Fibroblast of pulmonary artery (primary cell): ENCODE measurements around the gene SRP9.
"Not testable (repeated sequence)": the region's sequence is repeated elsewhere in the genome, so short reads cannot be mapped to it uniquely, and the experiment has no call there.

ENCODE experiments used
- DNase-seq: peaks from one replicate; pipeline ENCODE4 v3.0.0-alpha.2; 2010; ENCODE audit warnings: low read depth
- H3K4me3 ChIP-seq: replicated peaks from 2 replicates; pipeline ENCODE4 v1.5.1; 2011; ENCODE audit warnings: low read depth, mild to moderate bottlenecking, control low read depth, low read length, moderate library complexity
- CTCF ChIP-seq: IDR thresholded peaks from 2 replicates; pipeline ENCODE4 v1.5.1; 2011; ENCODE audit warnings: mild to moderate bottlenecking, control low read depth, low read length, inconsistent platforms; ENCODE audit errors: missing control alignments

SRP9 gene

GRCh38 chr1:225774281-225775147, 3.1 kb upstream of the SRP9 start:
- H3K4me3 ChIP-seq: no peak overlapping the region
- DNase-seq: no peak
- TF ChIP-seq CTCF: no peak

GRCh38 chr1:225776294-225776693, 1.3 kb upstream of the SRP9 start:
- no peak for DNase-seq
- H3K4me3 ChIP-seq: no peak overlapping the region
- no peak for TF ChIP-seq CTCF

- no peak for TF ChIP-seq CTCF
- DNase-seq: no peak
- H3K4me3 ChIP-seq: peak overlapping the region; percentile 82
Measured at GRCh38 chr1:225777058-225777582, 506 bp upstream of the SRP9 start.

GRCh38 chr1:225778337-225778669, 677 bp downstream of the SRP9 start:
- peak overlapping the region; percentile 82 for H3K4me3 ChIP-seq

GRCh38 chr1:225779165-225779564, 1.5 kb downstream of the SRP9 start:
- not testable (repeated sequence) for DNase-seq
- H3K4me3 ChIP-seq: peak overlapping the region; percentile 82

More at GRCh38 chr1:225778337-225778669, 677 bp downstream of the SRP9 start:
- DNase-seq: no peak
- no peak for TF ChIP-seq CTCF

GRCh38 chr1:225780134-225780533, 2.5 kb downstream of the SRP9 start:
- no peak for TF ChIP-seq CTCF
- H3K4me3 ChIP-seq: no peak overlapping the region
- DNase-seq: no peak

GRCh38 chr1:225780630-225781029, 3.0 kb downstream of the SRP9 start:
- no peak for DNase-seq
- TF ChIP-seq CTCF: no peak
- H3K4me3 ChIP-seq: no peak overlapping the region

- not testable (repeated sequence) for H3K4me3 ChIP-seq, DNase-seq
Measured at GRCh38 chr1:225789142-225789541, 11.5 kb downstream of the SRP9 start.
